ENCODE data around the gene SIGLEC10.
"Not testable (repeated sequence)": the region's sequence is repeated elsewhere in the genome, so short reads cannot be mapped to it uniquely, and the experiment has no call there.

The SIGLEC10 gene

GRCh38 chr19:51399231-51399630 is 18.2 kb downstream of the SIGLEC10 start:
- TF ChIP-seq CTCF (IDR thresholded peaks at IDR 0.05; ENCODE audit: insufficient read depth, low read depth, low read length, missing control alignments): no peak
- H3K4me3 ChIP-seq (ENCODE audit: low read length): no peak overlapping the region
- DNase-seq (ENCODE audit: low read depth): no peak

GRCh38 chr19:51398096-51398704 is 19.2 kb downstream of the SIGLEC10 start:
- peak; percentile 27 for DNase-seq (ENCODE audit: low read depth)
- H3K4me3 ChIP-seq (ENCODE audit: low read length): no peak overlapping the region
- TF ChIP-seq CTCF (IDR thresholded peaks at IDR 0.05; ENCODE audit: insufficient read depth, low read depth, low read length, missing control alignments): peak; percentile 45

GRCh38 chr19:51397453-51397852 is 20.0 kb downstream of the SIGLEC10 start:
- peak; percentile 35 for DNase-seq (ENCODE audit: low read depth)
- H3K4me3 ChIP-seq (ENCODE audit: low read length): not testable (repeated sequence)

- TF ChIP-seq CTCF (IDR thresholded peaks at IDR 0.05; ENCODE audit: insufficient read depth, low read depth, low read length, missing control alignments): no peak
- H3K4me3 ChIP-seq (ENCODE audit: low read length): no peak overlapping the region
- no peak for DNase-seq (ENCODE audit: low read depth)
Observed at GRCh38 chr19:51396175-51396574, 21.3 kb downstream of the SIGLEC10 start.

- DNase-seq (ENCODE audit: low read depth): peak; percentile 97
- peak overlapping the region; percentile 57 for H3K4me3 ChIP-seq (ENCODE audit: low read length)
- TF ChIP-seq CTCF (IDR thresholded peaks at IDR 0.05; ENCODE audit: insufficient read depth, low read depth, low read length, missing control alignments): peak; percentile 27
Observed at GRCh38 chr19:51394050-51394836, 23.2 kb downstream of the SIGLEC10 start.

GRCh38 chr19:51392701-51393100 is 24.7 kb downstream of the SIGLEC10 start:
- DNase-seq (ENCODE audit: low read depth): no peak
- no peak overlapping the region for H3K4me3 ChIP-seq (ENCODE audit: low read length)
- TF ChIP-seq CTCF (IDR thresholded peaks at IDR 0.05; ENCODE audit: insufficient read depth, low read depth, low read length, missing control alignments): no peak

- TF ChIP-seq CTCF (IDR thresholded peaks at IDR 0.05; ENCODE audit: insufficient read depth, low read depth, low read length, missing control alignments): no peak
- no peak overlapping the region for H3K4me3 ChIP-seq (ENCODE audit: low read length)
Observed at GRCh38 chr19:51391073-51391611, 26.3 kb downstream of the SIGLEC10 start.

More at GRCh38 chr19:51391073-51391611, 26.3 kb downstream of the SIGLEC10 start:
- no peak for DNase-seq (ENCODE audit: low read depth)

All from epithelial cell of esophagus (primary cell).